Spinal cord (tissue), 10 donors: ENCODE measurements around the gene PTGER3. TPM values are rescaled to one million over a fixed set of nuclear protein-coding genes. Genes with fewer than 3 reads are reported as not detected.

Experiments used
- DNase-seq, 6 donors: peaks; one replicate each; pipeline versions ENCODE4 v3.0.0 to v3.0.0-alpha.2; 2013 to 2015; ENCODE audit warnings: low spot score in 6 of 6, low read depth in 4 of 6
- H3K27ac ChIP-seq: one replicate; pipeline ENCODE4 v1.5.1; 2013; ENCODE audit warnings: low read depth, low read length, control low read depth
- H3K27me3 ChIP-seq: one replicate; pipeline ENCODE4 v1.6.1; 2013; ENCODE audit warnings: low read length; ENCODE audit not compliant: control insufficient read depth, insufficient read depth
- H3K36me3 ChIP-seq: one replicate; pipeline ENCODE4 v1.6.1; 2013; ENCODE audit warnings: low read length; ENCODE audit not compliant: control insufficient read depth, insufficient read depth
- H3K4me1 ChIP-seq: one replicate; pipeline ENCODE4 v1.6.1; 2013; ENCODE audit warnings: low read length; ENCODE audit not compliant: control insufficient read depth, insufficient read depth
- H3K4me3 ChIP-seq: one replicate; pipeline ENCODE4 v1.5.1; 2013; ENCODE audit warnings: low read depth, low read length, control low read depth
- H3K9me3 ChIP-seq: one replicate; pipeline ENCODE4 v1.6.1; 2013; ENCODE audit warnings: low read length; ENCODE audit not compliant: control insufficient read depth, insufficient read depth
- WGBS: methylation state at CpG from one replicate; pipeline ENCODE4 v1.1.5; 2013; ENCODE audit warnings: missing lambda C conversion rate; ENCODE audit not compliant: insufficient coverage; 5-methylcytosine and 5-hydroxymethylcytosine counted together
- polyA plus RNA-seq, 2 donors: library from polyadenylated mRNA; unstranded; fragments of 120-200 nt; gene quantifications; one replicate each; pipeline ENCODE4 v1.2.1, GENCODE V29; 2013; ENCODE audit not compliant: insufficient read length in 2 of 2
- total RNA-seq, 2 donors: library from RNA; depleted of rRNA in 1 of 2; stranded (reverse); fragments of 120-200 nt in 1 of 2; fragments of >200 nt in 1 of 2; gene quantifications; one replicate each; pipeline versions ENCODE4 v1.2.3 to v1.2.4, GENCODE V29; 2013 to 2014
- donor health status: healthy.

PTGER3 gene
- total and polyA plus RNA-seq, 4 donors: 7.0 to 54.3 (median 28.5) TPM

GRCh38 chr1:71038942-71039341 lies 8.7 kb downstream of the PTGER3 start:
- Histone ChIP-seq H3K4me1 (no peaks in the 10 kb centered on the region), H3K9me3 (no peaks in the 10 kb centered on the region), H3K27me3 (no peaks in the 10 kb centered on the region), H3K36me3 (no peaks in the 10 kb centered on the region), H3K4me3 (no peak overlapping the region), H3K27ac (no peak overlapping the region)
- WGBS: no CpG with 5 or more reads among the region's 2 CpGs
- DNase-seq: no peak

- WGBS: no CpG with 5 or more reads among the region's 2 CpGs
- no peak for DNase-seq
- Histone ChIP-seq H3K27ac (no peak overlapping the region), H3K4me1 (no peaks in the 10 kb centered on the region), H3K27me3 (no peaks in the 10 kb centered on the region), H3K36me3 (no peaks in the 10 kb centered on the region), H3K9me3 (no peaks in the 10 kb centered on the region), H3K4me3 (no peak overlapping the region)
Observed at GRCh38 chr1:71037829-71038620, 9.6 kb downstream of the PTGER3 start.

GRCh38 chr1:71037066-71037465 lies 10.6 kb downstream of the PTGER3 start:
- H3K36me3 ChIP-seq: no peaks in the 10 kb centered on the region
- H3K27ac ChIP-seq: no peak overlapping the region
- WGBS: 92% methylated on average over 4 of the region's 9 CpGs

GRCh38 chr1:71033136-71033535 lies 14.5 kb downstream of the PTGER3 start:
- 92% methylated on average over 1 of the region's 1 CpG for WGBS
- Histone ChIP-seq H3K27ac (no peak overlapping the region), H3K4me1 (no peaks in the 10 kb centered on the region), H3K4me3 (no peak overlapping the region), H3K36me3 (no peaks in the 10 kb centered on the region), H3K27me3 (no peaks in the 10 kb centered on the region), H3K9me3 (no peaks in the 10 kb centered on the region)
- DNase-seq: no peak

More at GRCh38 chr1:71037066-71037465, 10.6 kb downstream of the PTGER3 start:
- H3K4me1 ChIP-seq: no peaks in the 10 kb centered on the region
- no peaks in the 10 kb centered on the region for H3K27me3 ChIP-seq
- no peak for DNase-seq
- no peaks in the 10 kb centered on the region for H3K9me3 ChIP-seq
- H3K4me3 ChIP-seq: no peak overlapping the region

- no peak overlapping the region for H3K27ac ChIP-seq
- H3K4me1 ChIP-seq: no peaks in the 10 kb centered on the region
- no peaks in the 10 kb centered on the region for H3K36me3 ChIP-seq
- no peak overlapping the region for H3K4me3 ChIP-seq
- no peak for DNase-seq
- no peaks in the 10 kb centered on the region for H3K9me3 ChIP-seq
- H3K27me3 ChIP-seq: no peaks in the 10 kb centered on the region
Observed at GRCh38 chr1:71031426-71031825, 16.2 kb downstream of the PTGER3 start.

- Histone ChIP-seq H3K27ac (no peak overlapping the region), H3K27me3 (no peaks in the 10 kb centered on the region), H3K36me3 (no peaks in the 10 kb centered on the region), H3K4me3 (no peak overlapping the region), H3K4me1 (no peaks in the 10 kb centered on the region), H3K9me3 (no peaks in the 10 kb centered on the region)
- DNase-seq: no peak
- no CpG with 5 or more reads among the region's 1 CpG for WGBS
Observed at GRCh38 chr1:71030026-71030425, 17.6 kb downstream of the PTGER3 start.

GRCh38 chr1:71028981-71029380 lies 18.6 kb downstream of the PTGER3 start:
- no peak for DNase-seq
- no peaks in the 10 kb centered on the region for H3K9me3 ChIP-seq
- WGBS: no CpG with 5 or more reads among the region's 1 CpG

GRCh38 chr1:71027991-71028390 lies 19.6 kb downstream of the PTGER3 start:
- Histone ChIP-seq H3K4me3 (no peak overlapping the region), H3K4me1 (no peaks in the 10 kb centered on the region), H3K36me3 (no peaks in the 10 kb centered on the region), H3K9me3 (no peaks in the 10 kb centered on the region), H3K27me3 (no peaks in the 10 kb centered on the region), H3K27ac (no peak overlapping the region)
- WGBS: 87% methylated on average over 7 of the region's 7 CpGs
- no peak for DNase-seq

More at GRCh38 chr1:71028981-71029380, 18.6 kb downstream of the PTGER3 start:
- Histone ChIP-seq H3K27me3 (no peaks in the 10 kb centered on the region), H3K36me3 (no peaks in the 10 kb centered on the region), H3K4me1 (no peaks in the 10 kb centered on the region), H3K27ac (no peak overlapping the region), H3K4me3 (no peak overlapping the region)

GRCh38 chr1:71026093-71026492 lies 21.5 kb downstream of the PTGER3 start:
- no CpG with 5 or more reads among the region's 4 CpGs for WGBS
- no peaks in the 10 kb centered on the region for H3K4me1 ChIP-seq
- H3K27me3 ChIP-seq: no peaks in the 10 kb centered on the region
- no peak for DNase-seq
- no peak overlapping the region for H3K27ac ChIP-seq
- no peaks in the 10 kb centered on the region for H3K9me3 ChIP-seq
- H3K4me3 ChIP-seq: no peak overlapping the region
- H3K36me3 ChIP-seq: no peaks in the 10 kb centered on the region

- no peaks in the 10 kb centered on the region for H3K27me3 ChIP-seq
- no peak overlapping the region for H3K4me3 ChIP-seq
- no peak overlapping the region for H3K27ac ChIP-seq
- no peaks in the 10 kb centered on the region for H3K9me3 ChIP-seq
- 83% methylated on average over 3 of the region's 4 CpGs for WGBS
- DNase-seq: no peak
- no peaks in the 10 kb centered on the region for H3K4me1 ChIP-seq
- no peaks in the 10 kb centered on the region for H3K36me3 ChIP-seq
Observed at GRCh38 chr1:71023515-71023914, 24.1 kb downstream of the PTGER3 start.
